ENCODE data around the gene PPP1R12A.

DNA sequence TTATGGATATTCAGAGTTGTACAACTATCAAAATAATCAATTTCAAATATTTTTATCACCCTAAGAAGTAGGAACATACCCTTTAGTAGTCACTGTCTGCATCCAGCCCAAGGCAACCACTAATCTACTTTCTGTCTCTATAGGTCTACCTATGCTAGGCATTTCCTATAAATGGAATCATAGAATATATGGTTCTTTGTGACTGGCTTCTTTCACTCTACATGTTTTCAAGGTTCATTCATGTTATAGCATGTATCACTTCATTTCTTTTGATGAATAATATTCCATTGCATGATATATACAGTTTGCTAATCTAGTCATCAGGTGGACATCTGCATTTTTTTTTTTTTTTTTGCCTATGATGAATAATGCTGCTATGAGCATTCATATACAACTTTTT is 112.4 kb downstream of the PPP1R12A start:
- TF ChIP-seq, protein P1, sequence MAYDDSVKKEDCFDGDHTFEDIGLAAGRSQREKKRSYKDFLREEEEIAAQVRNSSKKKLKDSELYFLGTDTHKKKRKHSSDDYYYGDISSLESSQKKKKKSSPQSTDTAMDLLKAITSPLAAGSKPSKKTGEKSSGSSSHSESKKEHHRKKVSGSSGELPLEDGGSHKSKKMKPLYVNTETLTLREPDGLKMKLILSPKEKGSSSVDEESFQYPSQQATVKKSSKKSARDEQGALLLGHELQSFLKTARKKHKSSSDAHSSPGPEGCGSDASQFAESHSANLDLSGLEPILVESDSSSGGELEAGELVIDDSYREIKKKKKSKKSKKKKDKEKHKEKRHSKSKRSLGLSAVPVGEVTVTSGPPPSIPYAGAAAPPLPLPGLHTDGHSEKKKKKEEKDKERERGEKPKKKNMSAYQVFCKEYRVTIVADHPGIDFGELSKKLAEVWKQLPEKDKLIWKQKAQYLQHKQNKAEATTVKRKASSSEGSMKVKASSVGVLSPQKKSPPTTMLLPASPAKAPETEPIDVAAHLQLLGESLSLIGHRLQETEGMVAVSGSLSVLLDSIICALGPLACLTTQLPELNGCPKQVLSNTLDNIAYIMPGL (CRISPR knock-in tag; IDR thresholded peaks at IDR 0.05; ENCODE audit: borderline replicate concordance) = no peak
- TF ChIP-seq MAFK (IDR thresholded peaks at IDR 0.05; ENCODE audit: partially characterized antibody) (no peak), REST (IDR thresholded peaks at IDR 0.05) (no peak), POLR2A (IDR thresholded peaks at IDR 0.05; ENCODE audit: low read length) (no peak), FOSL2 (IDR thresholded peaks at IDR 0.05) (no peak), FOSL2 (CRISPR knock-in tag; IDR thresholded peaks at IDR 0.05) (no peak), PHF8 (IDR thresholded peaks at IDR 0.05; ENCODE audit: borderline replicate concordance, low read depth) (no peak)
- TF ChIP-seq, protein P2, sequence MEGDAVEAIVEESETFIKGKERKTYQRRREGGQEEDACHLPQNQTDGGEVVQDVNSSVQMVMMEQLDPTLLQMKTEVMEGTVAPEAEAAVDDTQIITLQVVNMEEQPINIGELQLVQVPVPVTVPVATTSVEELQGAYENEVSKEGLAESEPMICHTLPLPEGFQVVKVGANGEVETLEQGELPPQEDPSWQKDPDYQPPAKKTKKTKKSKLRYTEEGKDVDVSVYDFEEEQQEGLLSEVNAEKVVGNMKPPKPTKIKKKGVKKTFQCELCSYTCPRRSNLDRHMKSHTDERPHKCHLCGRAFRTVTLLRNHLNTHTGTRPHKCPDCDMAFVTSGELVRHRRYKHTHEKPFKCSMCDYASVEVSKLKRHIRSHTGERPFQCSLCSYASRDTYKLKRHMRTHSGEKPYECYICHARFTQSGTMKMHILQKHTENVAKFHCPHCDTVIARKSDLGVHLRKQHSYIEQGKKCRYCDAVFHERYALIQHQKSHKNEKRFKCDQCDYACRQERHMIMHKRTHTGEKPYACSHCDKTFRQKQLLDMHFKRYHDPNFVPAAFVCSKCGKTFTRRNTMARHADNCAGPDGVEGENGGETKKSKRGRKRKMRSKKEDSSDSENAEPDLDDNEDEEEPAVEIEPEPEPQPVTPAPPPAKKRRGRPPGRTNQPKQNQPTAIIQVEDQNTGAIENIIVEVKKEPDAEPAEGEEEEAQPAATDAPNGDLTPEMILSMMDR (IDR thresholded peaks at IDR 0.05) = no peak
- TF ChIP-seq, protein P3, sequence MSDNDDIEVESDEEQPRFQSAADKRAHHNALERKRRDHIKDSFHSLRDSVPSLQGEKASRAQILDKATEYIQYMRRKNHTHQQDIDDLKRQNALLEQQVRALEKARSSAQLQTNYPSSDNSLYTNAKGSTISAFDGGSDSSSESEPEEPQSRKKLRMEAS (IDR thresholded peaks at IDR 0.05) = no peak
